Prostate gland (tissue), 2 donors: Measurements from ENCODE around the gene NR1D2. TPM values are rescaled to one million over a fixed set of nuclear protein-coding genes. Genes with fewer than 3 reads are reported as not detected.

Experiments
- DNase-seq: peaks from one replicate; pipeline ENCODE4 v3.0.0-alpha.2; 2019; ENCODE audit warnings: low spot score
- H3K27ac ChIP-seq, 2 donors: fragments of 200-600 bp; sonication (generic); 2 replicates each; pipeline ENCODE4 v1.5.1; 2017 to 2019
- H3K27me3 ChIP-seq: fragments of 200-600 bp; sonication (generic); replicated peaks from 2 replicates; pipeline ENCODE4 v1.5.1; 2019; ENCODE audit not compliant: insufficient read depth
- H3K36me3 ChIP-seq, 2 donors: fragments of 200-600 bp; sonication (generic); 1 replicate in 1 of 2; 2 replicates in 1 of 2; pipeline versions ENCODE4 v1.5.1 to v1.8.1; 2017 to 2019
- H3K4me1 ChIP-seq: fragments of 200-600 bp; sonication (generic); replicated peaks from 2 replicates; pipeline ENCODE4 v1.5.1; 2019
- H3K4me3 ChIP-seq, 2 donors: fragments of 200-600 bp; sonication (generic); 2 replicates each; pipeline ENCODE4 v1.5.1; 2017 to 2019
- H3K9me3 ChIP-seq: fragments of 200-600 bp; sonication (generic); 2 replicates; pipeline ENCODE4 v1.5.1; 2017
- POLR2A ChIP-seq: fragments of 450-650 bp; IDR thresholded peaks from one replicate; pipeline ENCODE4 v1.6.1; 2016; ENCODE audit warnings: antibody characterized with exemption, mild to moderate bottlenecking
- POLR2AphosphoS5 ChIP-seq: sonication (generic); formaldehyde crosslinking; IDR thresholded peaks from one replicate; pipeline ENCODE4 v1.6.1; 2017; ENCODE audit warnings: antibody characterized with exemption
- WGBS: methylation state at CpG from one replicate; pipeline ENCODE4 v1.1.5; 2018; 5-methylcytosine and 5-hydroxymethylcytosine counted together
- intact Hi-C: fragments of 100-400 bp; cut with DNase I; formaldehyde crosslinking; loops from one replicate; pipeline ENCODE4 v1.14.2; 2022
- total RNA-seq, 2 donors: library from RNA; depleted of rRNA; stranded (reverse); fragments of >200 nt; gene quantifications; one replicate each; pipeline ENCODE4 v1.1.0, GENCODE V29; 2016
- TF ChIP-seq, protein P1 (sequence below), 4 experiments: fragments of 200-600 bp in 2 of 4; fragments of 450-650 bp in 2 of 4; sonication (generic) in 2 of 4; IDR thresholded peaks; 1 replicate in 3 of 4; 2 replicates in 1 of 4; pipeline ENCODE4 v1.5.1; 2016 to 2019; ENCODE audit warnings: antibody characterized with exemption in 4 of 4, mild to moderate bottlenecking in 2 of 4, moderate library complexity in 2 of 4

NR1D2 gene
- total RNA-seq, 2 donors from 2014 or later: 39.8 to 48.9 TPM

DNA sequence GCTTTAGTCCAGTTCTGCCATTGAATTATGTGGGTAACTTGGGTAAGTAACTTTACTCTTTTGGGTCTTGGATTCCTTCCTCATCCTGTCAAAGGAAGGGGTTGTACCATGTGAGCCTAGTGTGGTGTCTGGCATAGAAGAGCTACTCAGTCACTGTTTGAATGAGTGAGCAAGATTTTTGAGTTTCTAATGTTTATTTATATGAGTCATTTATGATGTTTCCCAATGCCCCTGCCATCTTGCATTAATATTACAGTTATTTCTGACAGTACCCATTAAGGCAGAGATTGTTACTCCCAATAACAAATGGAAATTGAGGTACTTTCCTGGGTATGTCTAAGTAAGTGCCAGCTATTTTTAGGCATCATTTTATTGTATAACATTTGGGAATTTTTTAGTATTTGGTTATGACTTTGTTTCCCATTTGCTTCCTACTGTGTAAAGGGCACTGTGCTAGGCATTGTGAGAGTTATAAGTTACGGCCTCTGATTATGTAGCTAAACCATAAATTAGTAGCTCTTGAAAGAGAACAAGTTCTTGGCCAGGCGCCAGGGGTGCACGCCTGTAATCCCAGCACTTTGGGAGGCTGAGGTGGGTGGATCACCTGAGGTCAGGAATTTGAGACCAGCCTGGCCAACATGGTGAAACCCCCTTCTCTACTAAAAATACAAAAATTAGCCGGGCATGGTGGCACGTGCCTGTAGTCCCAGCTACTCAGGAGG lies 23.5 kb downstream of the NR1D2 start:
- H3K4me1 ChIP-seq: no peaks in the 10 kb centered on the region

DNA sequence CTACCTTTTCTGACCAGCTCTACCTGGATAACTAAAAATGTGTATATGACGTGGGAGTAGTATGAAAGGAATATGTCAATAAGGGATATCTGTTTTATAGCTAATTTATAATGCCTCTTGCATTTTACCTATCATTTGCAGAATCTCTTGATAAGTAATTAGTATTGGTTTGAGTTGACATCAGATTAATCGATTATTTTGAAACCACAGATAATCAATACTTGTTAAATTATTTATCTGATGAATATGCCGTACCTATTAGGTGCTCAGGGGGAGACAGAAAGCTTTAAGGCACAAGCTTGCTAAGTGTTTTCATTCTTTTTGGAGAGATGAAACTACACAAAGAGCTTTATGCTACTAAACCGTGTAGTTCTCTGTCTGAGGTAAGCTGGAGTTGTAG lies 24.3 kb downstream of the NR1D2 start:
- no peaks in the 10 kb centered on the region for H3K4me1 ChIP-seq

More for the DNA sequence above, 23.5 kb downstream of the NR1D2 start:
- Histone ChIP-seq H3K27ac (no peak overlapping the region), H3K27me3 (no peaks in the 10 kb centered on the region), H3K36me3 (no peaks in the 10 kb centered on the region), H3K9me3 (no peaks in the 10 kb centered on the region), H3K4me3 (no peak overlapping the region)
- intact Hi-C loops: no loop called here
- no peak for DNase-seq
- WGBS: 78% methylated on average over 5 of the region's 5 CpGs
- TF ChIP-seq, protein P1, sequence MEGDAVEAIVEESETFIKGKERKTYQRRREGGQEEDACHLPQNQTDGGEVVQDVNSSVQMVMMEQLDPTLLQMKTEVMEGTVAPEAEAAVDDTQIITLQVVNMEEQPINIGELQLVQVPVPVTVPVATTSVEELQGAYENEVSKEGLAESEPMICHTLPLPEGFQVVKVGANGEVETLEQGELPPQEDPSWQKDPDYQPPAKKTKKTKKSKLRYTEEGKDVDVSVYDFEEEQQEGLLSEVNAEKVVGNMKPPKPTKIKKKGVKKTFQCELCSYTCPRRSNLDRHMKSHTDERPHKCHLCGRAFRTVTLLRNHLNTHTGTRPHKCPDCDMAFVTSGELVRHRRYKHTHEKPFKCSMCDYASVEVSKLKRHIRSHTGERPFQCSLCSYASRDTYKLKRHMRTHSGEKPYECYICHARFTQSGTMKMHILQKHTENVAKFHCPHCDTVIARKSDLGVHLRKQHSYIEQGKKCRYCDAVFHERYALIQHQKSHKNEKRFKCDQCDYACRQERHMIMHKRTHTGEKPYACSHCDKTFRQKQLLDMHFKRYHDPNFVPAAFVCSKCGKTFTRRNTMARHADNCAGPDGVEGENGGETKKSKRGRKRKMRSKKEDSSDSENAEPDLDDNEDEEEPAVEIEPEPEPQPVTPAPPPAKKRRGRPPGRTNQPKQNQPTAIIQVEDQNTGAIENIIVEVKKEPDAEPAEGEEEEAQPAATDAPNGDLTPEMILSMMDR (IDR thresholded peaks at IDR 0.05): no peak
- TF ChIP-seq POLR2AphosphoS5 (no peak), POLR2A (no peak)

DNA sequence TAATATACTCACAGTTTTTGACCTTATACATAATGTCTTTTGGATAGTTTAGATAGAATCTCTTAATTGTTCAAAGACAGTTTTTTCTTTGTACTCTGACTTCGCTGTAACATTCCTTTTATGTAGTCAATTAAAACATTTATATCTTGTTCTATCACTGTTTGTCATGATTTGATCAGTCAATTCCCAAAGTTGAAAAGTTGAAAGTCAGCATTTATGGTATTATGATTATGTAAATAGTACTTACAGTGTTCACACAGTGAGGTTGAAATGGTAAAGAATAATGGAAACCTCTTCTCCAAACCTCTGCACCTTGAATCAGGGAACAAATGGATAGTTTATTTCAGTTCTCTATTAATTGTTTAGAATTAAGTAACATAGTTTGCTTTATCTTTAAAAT lies 26.6 kb downstream of the NR1D2 start:
- 86% methylated on average over 1 of the region's 1 CpG for WGBS
- H3K27ac ChIP-seq: no peak overlapping the region
- H3K4me1 ChIP-seq: no peaks in the 10 kb centered on the region
- H3K4me3 ChIP-seq: no peak overlapping the region
- intact Hi-C loops: no loop called here
- no peak for DNase-seq
- TF ChIP-seq POLR2A: no peak
- TF ChIP-seq, protein P1 (IDR thresholded peaks at IDR 0.05): no peak
- TF ChIP-seq POLR2AphosphoS5: no peak
- H3K36me3 ChIP-seq: no peaks in the 10 kb centered on the region
- no peaks in the 10 kb centered on the region for H3K27me3 ChIP-seq
- no peaks in the 10 kb centered on the region for H3K9me3 ChIP-seq

More for the DNA sequence above, 24.3 kb downstream of the NR1D2 start:
- intact Hi-C loops: no loop called here
- TF ChIP-seq POLR2AphosphoS5: no peak
- no peak for TF ChIP-seq POLR2A
- TF ChIP-seq, protein P1 (IDR thresholded peaks at IDR 0.05): no peak
- no peak for DNase-seq
- no peaks in the 10 kb centered on the region for H3K9me3 ChIP-seq
- no peaks in the 10 kb centered on the region for H3K36me3 ChIP-seq
- H3K4me3 ChIP-seq: no peak overlapping the region
- WGBS: 90% methylated on average over 4 of the region's 4 CpGs
- H3K27me3 ChIP-seq: no peaks in the 10 kb centered on the region
- no peak overlapping the region for H3K27ac ChIP-seq

DNA sequence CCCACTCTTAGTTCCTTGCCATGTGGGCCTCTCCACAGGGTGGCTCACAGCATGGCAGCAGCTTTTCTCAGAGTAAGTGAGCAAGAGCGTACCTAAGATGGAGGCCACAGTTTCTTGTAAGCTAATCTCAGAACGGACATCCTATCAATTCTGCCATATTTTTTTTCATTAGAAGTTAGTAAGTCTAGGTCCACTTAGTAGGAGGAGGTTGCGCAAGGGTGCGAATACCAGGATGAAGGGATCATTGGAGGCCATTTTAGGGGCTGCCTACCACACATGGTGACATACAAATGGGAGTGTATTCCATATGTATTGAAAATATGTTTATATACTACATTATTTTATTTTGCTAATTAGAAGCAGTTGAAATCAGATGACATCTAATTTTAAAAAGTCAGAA lies 31.5 kb downstream of the NR1D2 start:
- Histone ChIP-seq H3K27me3 (no peaks in the 10 kb centered on the region), H3K36me3 (no peaks in the 10 kb centered on the region)
- WGBS: 98% methylated on average over 4 of the region's 4 CpGs

More for the DNA sequence above, 31.5 kb downstream of the NR1D2 start:
- intact Hi-C loops: no loop called here
- no peak for DNase-seq
- Histone ChIP-seq H3K9me3 (no peaks in the 10 kb centered on the region), H3K4me1 (no peaks in the 10 kb centered on the region), H3K27ac (no peak overlapping the region), H3K4me3 (no peak overlapping the region)
- TF ChIP-seq POLR2AphosphoS5: no peak
- no peak for TF ChIP-seq POLR2A
- TF ChIP-seq, protein P1 (IDR thresholded peaks at IDR 0.05): no peak
